ENCODE results near the gene NCR3LG1. TPM values are rescaled to one million over a fixed set of nuclear protein-coding genes. Genes with fewer than 3 reads are reported as not detected.

NCR3LG1 gene
- polyA plus RNA-seq, 1 of the 3 experiments (the other 2 are of a cell fraction), result 0.67 TPM

GRCh38 chr11:17389957-17390649, 38.5 kb downstream of the NCR3LG1 start:
- no peaks in the 10 kb centered on the region for H3K79me2 ChIP-seq (ENCODE audit: insufficient read depth)
- H3K4me1 ChIP-seq (ENCODE audit: control insufficient read depth in 1 of 2, insufficient read depth in 2 of 2, low read depth in 1 of 2, low read length in 1 of 2), result peaks cover 0 to 4% of the 10 kb centered on the region in 2 experiments; a peak in 1 of 4 replicates
- H3K27ac ChIP-seq (ENCODE audit: low read depth in 2 of 2, low read length in 1 of 2), result no peak overlapping the region
- peak overlapping the region; percentile 82; the same call in 1 of the 2 replicates for H3K4me2 ChIP-seq
- peak overlapping the region in 1 of 2 experiments; percentile 48; a peak in 2 of 4 replicates for H3K4me3 ChIP-seq (ENCODE audit: low read depth in 2 of 2, low read length in 1 of 2)
- H2AFZ ChIP-seq (ENCODE audit: low read depth), result 0 out of 2 replicates have a peak overlapping the region, but pooled peaks have one; percentile 59
- TF ChIP-seq GABPA (IDR thresholded peaks at IDR 0.05; ENCODE audit: low read depth) (no peak), JUND (IDR thresholded peaks at IDR 0.05) (no peak)
- H3K9me2 ChIP-seq, result no peaks in the 10 kb centered on the region
- H3K9ac ChIP-seq, result no peak overlapping the region
- peak; percentile 42 for DNase-seq
- H3K9me3 ChIP-seq, result no peaks in the 10 kb centered on the region
- no peaks in the 10 kb centered on the region for H3K36me3 ChIP-seq (replicated peaks in 1 of 2; ENCODE audit: control insufficient read depth in 1 of 2, insufficient read depth in 2 of 2, low read length in 1 of 2)
- CTCF ChIA-PET, result interaction anchor here (0.7 to 18.5 kb wide), 13 partner anchors 9 to 341 kb away, joined by 3 to 1101 read pairs (median 5); partner anchors contain the start of gene ABCC8
- no peaks in the 10 kb centered on the region for H4K20me1 ChIP-seq (ENCODE audit: insufficient read depth)
- peaks cover 15% of the 10 kb centered on the region for H3K27me3 ChIP-seq (ENCODE audit: insufficient read depth)
- POLR2A ChIA-PET, result interaction anchor here (0.6 kb wide), 1 partner anchor 312 kb away, joined by 3 read pairs; the partner anchor contains the start of gene RPS13
- H3F3A ChIP-seq (replicated peaks; ENCODE audit: insufficient read depth), result no peaks in the 10 kb centered on the region
- 52% methylated on average over 10 of the region's 10 CpGs for WGBS (ENCODE audit: low lambda C conversion rate)

- H3K4me1 ChIP-seq (ENCODE audit: control insufficient read depth in 1 of 2, insufficient read depth in 2 of 2, low read depth in 1 of 2, low read length in 1 of 2), result peaks cover 0 to 4% of the 10 kb centered on the region in 2 experiments; a peak in 1 of 4 replicates
- H3K4me3 ChIP-seq (ENCODE audit: low read depth in 2 of 2, low read length in 1 of 2), result no peak overlapping the region
- no peaks in the 10 kb centered on the region for H3K79me2 ChIP-seq (ENCODE audit: insufficient read depth)
- H3K27ac ChIP-seq (ENCODE audit: low read depth in 2 of 2, low read length in 1 of 2), result no peak overlapping the region
- 49% methylated on average over 3 of the region's 3 CpGs for WGBS (ENCODE audit: low lambda C conversion rate)
- CTCF ChIA-PET, result interaction anchor here (0.6 to 18.5 kb wide), 3 partner anchors 8 to 1035 kb away, joined by 4 to 1101 read pairs (median 16); no protein-coding TSS in a partner anchor
- peak; percentile 12 for DNase-seq
- no peaks in the 10 kb centered on the region for H3K9me3 ChIP-seq
- TF ChIP-seq EZH2phosphoT487 (IDR thresholded peaks at IDR 0.05; ENCODE audit: borderline replicate concordance, low read depth), result no peak
- TF ChIP-seq POLR2AphosphoS5 (IDR thresholded peaks at IDR 0.05; ENCODE audit: low read depth, low read length), result no peak
- TF ChIP-seq MXI1 (IDR thresholded peaks at IDR 0.05; ENCODE audit: low read depth, low read length), result no peak
- TF ChIP-seq, protein P1, sequence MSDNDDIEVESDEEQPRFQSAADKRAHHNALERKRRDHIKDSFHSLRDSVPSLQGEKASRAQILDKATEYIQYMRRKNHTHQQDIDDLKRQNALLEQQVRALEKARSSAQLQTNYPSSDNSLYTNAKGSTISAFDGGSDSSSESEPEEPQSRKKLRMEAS (IDR thresholded peaks at IDR 0.05; ENCODE audit: low read depth), result no peak
- TF ChIP-seq EP300 (IDR thresholded peaks at IDR 0.05; ENCODE audit: borderline replicate concordance in 1 of 2, low read depth in 1 of 2, low read length in 1 of 2), result no peak
- TF ChIP-seq ZBTB33 (IDR thresholded peaks at IDR 0.05; ENCODE audit: borderline replicate concordance, low read depth), result no peak
- TF ChIP-seq USF1 (IDR thresholded peaks at IDR 0.05; ENCODE audit: borderline replicate concordance, low read depth), result no peak
- H2AFZ ChIP-seq (ENCODE audit: low read depth), result no peak overlapping the region
- no peaks in the 10 kb centered on the region for H3K9me2 ChIP-seq
- H4K20me1 ChIP-seq (ENCODE audit: insufficient read depth), result no peaks in the 10 kb centered on the region
- peaks cover 15% of the 10 kb centered on the region for H3K27me3 ChIP-seq (ENCODE audit: insufficient read depth)
- no peaks in the 10 kb centered on the region for H3K36me3 ChIP-seq (replicated peaks in 1 of 2; ENCODE audit: control insufficient read depth in 1 of 2, insufficient read depth in 2 of 2, low read length in 1 of 2)
- H3K9ac ChIP-seq, result no peak overlapping the region
- POLR2A ChIA-PET, result no interaction called here
- H3F3A ChIP-seq (replicated peaks; ENCODE audit: insufficient read depth), result no peaks in the 10 kb centered on the region
- H3K4me2 ChIP-seq, result no peak overlapping the region
These were observed 40.1 kb downstream of the NCR3LG1 start for GRCh38 chr11:17391493-17392355.
